Stromal cell of bone marrow (primary cell): ENCODE results near the gene TMEM132A.
"Not testable (repeated sequence)": the region's sequence is repeated elsewhere in the genome, so short reads cannot be mapped to it uniquely, and the experiment has no call there.

Source experiments
- DNase-seq: peaks from one replicate; pipeline ENCODE4 v3.0.0-alpha.2; 2012; ENCODE audit warnings: low read depth

TMEM132A gene

DNA sequence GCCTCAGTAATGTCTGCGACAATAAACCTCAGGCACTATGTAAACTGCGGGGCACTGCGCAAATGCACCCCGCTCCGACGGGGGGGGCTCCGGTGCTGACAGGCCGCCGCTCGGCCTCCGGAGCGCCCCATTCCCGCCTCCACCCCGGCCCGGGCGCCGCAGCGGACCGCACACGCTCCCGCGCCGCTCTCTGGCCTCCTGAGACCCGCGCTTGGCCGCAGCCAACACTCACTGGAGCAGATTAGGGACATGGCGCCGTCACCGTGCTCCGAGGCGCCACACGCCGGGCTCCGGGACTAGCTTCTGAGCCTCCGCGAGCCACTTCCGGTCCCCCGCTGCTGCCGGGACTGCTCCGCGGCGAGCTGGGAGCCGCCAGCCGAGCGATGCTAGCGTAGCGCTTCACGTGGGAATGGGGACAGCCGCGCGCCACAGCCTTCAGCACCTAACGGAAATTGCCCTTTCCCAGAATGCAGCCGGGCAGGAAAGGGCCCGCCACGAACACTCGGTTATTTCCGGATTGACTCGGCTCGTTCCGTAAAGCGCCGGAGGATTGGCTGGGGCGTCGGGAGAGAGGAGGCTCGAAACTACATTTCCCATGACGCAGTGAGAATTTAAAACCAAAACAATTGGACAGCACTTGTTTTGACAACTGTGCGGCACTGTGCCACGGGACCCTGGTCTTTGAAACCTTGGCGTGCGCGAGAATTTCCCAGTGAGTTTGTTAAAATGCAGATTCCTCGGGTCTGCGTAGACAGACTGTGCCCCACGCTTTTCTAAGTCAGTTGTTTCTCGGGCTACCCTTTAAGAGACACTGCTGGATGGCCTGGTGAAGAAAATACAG lies 17.9 kb upstream of the TMEM132A start, which contains the start of gene PRPF19:
Gene PRPF19, minus strand, starts transcription at position 454 of the 841 bp plus-strand sequence. Its CDS starts 203 bp downstream, at position 251.
- DNase-seq: peak; percentile 93

DNA sequence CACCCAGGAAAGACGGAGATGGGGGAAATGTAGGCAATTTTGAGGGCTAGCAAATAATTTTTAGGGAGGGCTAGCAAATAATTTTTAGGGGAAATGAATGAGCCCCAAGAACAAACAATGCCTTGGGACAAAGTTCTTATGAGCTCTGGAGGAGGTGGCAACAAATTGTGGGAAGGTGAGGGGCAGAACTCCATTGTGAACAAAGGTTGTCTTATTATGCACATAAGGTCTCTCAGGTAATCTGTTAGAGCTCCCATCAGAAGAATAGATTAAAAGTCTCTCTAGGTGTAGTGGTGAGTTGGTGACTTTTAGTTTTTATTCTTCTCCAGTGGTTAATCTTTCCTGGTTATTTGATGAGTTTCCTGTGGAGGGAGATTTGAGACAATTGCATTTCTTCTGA lies 15.5 kb upstream of the TMEM132A start:
- no peak for DNase-seq

DNA sequence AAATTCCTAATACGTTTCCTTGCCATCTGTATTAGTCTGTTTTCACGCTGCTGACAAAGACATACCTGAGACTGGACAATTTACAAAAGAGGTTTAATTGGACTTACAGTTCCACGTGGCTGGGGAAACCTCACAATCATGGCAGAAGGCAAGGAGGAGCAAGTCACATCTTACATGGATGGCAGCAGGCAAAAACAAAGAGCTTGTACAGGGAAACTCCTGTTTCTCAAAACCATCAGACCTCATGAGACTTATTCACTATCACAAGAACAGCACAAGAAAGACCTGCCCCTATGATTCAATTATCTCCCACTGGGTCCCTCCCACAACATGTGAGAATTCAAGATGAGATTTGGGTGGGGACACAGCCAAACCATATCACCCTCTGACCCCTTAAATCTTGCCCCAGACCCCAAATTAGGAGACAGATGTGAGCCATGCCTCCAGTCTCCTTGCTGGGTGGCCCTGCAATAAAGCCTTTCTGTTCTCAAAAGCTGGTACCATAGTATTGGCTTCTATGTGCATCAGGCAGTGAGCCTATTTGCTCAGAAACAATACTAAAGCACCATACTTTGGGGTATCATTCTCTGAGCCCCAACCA lies 14.5 kb upstream of the TMEM132A start:
- not testable (repeated sequence) for DNase-seq

DNA sequence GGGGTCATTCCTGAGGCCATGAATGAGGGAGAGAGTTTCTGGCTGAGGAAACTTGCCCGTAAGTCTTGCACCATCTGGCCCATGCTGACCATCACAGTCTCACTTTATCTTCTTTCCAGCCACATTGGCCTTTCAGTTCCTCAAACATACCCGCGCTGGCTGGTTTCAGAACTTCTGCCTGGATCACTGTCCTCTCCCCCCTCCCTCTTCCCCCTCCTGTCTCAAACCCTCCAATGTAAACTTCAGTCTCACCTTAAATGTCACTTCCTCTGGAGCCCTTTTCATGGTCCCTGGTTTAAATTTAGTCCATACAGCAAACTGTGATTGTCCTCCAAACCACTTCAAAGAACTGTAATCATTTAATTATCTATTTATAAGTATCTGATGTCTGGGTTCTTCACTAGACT lies 14.0 kb upstream of the TMEM132A start:
- no peak for DNase-seq

DNA sequence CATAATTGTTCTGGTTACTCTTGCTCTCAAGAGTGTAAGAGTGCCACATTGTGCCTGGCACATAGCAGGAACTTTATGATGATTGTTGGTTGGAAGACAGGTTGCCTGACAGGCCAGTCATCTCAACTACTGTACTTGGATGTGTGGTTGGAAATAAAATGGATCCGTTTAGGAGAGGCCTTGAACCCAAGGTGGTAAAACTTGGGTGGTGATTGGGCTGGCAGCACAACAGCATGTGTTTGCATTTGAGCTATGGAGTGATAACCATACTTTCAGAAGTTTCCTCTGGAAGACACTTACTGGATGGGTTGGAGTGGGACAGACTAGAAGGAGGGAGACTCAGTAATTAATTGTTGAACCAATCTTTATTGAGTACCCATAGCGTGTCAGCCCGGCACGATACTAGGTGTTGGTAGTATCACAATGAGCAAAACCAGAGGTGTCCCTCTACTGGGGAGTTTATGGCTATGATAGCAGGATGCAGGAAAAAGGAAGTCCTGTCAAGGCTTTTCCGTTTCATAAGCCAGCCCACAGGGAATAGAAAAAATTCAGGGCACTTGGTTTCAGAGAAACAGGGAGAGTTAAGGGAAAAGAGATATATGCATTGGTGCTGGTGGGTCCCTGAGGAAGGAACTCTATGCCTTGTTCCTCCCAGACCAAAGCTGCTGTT lies 13.4 kb upstream of the TMEM132A start:
- DNase-seq: no peak

DNA sequence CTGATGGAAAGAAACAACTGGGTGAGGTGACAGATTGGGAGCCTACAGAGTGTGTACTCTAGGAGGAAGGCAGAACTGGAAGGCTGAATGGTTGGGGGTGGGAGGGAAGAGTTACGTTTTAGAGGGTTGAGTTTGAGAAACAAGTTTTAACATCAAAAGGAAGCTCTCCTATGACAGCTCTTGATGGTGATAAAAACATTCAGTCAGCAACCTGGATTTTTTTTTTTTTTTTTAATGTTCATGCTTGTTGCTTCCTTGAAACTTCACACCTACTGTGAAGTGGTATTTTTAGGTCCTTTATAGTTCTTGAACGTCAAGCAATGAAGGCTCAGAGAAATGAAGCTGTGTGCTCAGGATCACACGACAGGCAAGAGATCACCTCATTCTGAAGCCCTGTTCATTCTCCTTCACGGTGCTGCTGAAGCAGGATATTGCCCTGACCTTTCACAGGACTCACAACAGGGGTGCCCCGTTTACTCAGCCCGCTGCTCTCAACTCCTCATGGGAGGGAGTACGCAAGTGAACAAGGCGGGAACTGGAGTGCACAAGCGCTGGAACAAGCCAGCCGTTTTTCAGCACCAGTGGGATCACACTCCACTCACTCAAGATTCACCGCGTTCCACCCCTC lies 11.9 kb upstream of the TMEM132A start:
- DNase-seq: no peak

DNA sequence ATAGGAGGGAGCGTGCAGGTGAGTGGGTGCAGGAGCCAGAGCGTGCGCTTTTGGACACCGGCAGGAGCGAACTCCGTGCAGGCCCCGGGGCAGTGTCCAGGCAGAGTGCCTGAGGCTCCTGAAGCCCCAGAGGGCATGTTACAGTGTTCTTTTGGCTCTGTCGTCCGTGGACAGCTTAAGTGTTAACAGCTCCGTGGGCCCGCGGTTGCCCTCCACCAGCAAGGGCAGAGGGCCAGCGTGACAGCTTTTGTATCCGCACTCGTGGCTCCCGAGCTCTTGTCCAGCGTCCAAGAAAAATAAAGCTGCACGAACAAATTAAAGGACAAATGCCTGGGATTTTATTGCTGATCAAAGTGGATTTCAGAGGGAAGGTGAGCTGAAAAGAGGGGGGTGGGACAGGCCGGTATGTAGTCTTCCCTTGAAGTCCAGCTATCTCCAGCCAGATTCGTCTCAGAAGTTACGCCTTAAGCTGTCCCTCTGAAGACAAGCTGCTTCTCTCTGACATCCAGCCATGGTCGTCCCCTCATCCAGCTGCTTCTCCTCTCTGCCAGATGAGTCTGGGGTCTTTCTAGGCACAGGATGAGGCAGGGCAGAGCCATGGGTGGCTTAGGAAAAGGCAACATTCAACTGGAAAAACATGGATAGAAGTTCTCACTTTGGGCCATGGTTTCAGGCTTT lies 11.3 kb upstream of the TMEM132A start:
- DNase-seq: no peak

DNA sequence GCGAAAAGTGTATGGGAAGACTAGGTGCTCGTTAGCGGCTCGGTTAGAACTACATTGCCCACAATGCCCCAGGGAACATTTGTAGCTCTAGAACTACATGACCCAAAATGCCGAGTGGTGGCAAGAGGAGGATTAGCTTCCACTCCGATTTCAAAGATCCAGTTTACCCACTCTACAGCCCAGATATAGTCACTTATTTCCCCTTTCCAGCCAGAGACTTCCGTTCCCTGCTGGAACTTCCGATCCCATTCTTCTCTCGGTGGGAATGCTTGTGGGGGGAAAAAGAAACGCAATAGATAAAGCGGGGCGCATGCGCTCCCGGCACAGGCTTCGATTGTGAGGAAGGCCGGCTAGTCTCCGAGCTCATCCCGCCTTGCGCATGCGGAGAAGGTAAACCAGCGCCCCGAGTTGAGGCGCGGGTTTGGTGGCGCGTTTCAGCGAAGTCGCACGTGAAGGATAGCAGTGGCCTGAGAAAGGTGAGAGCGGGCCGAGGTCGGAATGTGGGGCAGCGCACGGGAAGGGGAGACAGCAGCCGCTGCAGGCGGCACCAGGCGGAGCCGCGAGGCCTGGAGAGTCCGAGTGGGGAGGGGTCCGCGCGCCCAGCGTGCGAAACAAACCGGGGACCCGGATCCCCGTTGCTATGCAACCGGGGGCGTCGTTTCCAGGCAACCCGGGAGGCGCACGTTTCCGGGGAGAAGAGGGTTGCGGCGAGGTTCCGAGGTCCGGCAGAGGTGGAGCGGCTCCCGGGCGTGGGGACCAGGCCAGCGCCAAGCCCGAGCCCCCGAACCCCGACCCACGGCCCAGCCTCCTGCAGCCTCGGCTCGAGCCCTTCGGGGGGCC lies 10.2 kb upstream of the TMEM132A start, which contains the start of gene TMEM109:
Gene TMEM109, plus strand, starts transcription at position 366 of the 840 bp plus-strand sequence. CDS start 5,536 bp downstream, outside the sequence.
- DNase-seq: peak; percentile 85

DNA sequence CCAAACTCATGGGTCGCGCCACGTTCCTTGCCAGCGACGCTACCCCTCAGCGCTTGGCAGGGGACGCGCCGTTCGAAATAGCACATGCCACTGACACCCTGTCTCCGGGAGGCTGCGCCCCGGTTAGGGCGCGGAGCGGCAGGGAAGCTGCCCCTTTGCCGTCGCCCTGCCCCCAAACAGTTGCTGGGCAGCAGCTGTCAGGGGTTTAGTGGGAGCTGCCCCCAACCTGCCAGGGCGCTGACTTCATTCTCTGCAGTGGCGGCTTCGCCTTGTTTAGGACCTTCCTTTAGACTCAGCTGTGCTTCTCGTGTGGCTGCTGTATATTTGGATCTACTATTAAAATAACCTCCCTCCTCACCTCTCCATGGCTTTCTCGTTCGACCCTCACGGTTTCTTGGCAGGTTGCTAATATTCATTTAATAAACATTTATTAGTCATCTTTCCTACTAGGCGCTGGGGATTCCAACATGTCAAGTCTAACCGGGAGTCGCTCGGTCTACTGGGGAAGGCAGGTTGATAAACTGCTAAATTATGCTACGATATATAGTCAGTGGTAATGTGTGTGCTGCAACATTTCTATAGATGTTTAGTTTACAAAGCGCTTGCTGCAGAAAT lies 9.5 kb upstream of the TMEM132A start:
- DNase-seq: peak; percentile 6

DNA sequence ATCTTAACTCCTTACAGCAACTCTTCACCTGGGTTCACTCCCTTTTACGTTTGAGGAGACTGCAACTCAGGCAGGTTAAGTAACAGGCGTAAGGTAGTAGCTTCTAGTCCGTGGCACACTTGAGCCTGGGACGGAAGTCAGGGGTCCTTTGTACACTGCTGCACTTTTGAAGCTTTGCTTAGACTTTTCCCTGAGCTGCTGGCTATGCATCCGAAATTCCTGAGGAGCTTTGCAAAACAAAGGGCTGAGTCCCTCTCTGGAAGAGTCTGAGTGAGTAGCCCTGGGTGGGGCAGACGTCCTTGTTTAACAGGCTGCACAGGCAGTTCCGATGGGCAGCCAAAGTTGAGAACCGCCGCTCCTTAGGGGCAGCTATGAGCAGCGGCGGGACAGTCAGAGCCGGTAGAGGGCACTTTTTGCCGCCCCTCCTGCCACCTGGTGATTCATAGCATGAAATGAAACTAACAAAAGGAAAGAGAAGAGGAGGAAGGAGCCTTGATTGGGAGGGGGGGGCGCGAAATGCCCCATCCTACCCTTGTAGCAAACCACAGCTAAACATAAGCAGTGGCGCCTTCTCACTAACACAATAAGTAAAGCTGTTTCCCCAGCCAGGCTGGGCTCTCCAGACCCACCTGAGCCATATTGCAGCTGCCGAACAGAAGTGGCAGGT lies 8.9 kb upstream of the TMEM132A start:
- DNase-seq: peak; percentile 59

DNA sequence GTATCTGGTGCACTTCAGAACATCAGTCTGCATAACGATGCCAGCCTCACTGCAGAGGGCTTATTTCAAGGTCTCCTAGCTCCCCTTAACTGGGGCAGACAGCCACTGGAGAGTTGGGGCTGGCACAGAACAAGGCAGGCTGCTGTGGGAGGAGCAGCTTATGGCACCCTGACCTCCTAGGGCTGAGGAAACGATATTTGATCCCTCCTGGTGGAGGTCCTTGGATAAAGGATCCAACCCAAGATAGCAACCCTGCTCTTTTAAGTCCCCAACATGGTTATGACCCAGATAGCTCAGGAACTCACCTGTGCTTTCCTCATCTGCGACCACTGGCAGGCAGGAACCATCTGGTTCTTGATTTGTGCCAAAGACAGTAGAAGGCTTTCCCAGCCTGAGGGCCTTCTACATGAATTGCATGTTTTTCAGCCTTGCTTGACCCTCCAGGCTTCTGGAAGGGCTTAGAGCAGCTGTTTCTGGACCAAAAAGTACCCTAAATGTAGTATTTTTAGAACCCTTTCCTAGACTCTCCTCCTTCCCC lies 7.5 kb upstream of the TMEM132A start:
- no peak for DNase-seq

DNA sequence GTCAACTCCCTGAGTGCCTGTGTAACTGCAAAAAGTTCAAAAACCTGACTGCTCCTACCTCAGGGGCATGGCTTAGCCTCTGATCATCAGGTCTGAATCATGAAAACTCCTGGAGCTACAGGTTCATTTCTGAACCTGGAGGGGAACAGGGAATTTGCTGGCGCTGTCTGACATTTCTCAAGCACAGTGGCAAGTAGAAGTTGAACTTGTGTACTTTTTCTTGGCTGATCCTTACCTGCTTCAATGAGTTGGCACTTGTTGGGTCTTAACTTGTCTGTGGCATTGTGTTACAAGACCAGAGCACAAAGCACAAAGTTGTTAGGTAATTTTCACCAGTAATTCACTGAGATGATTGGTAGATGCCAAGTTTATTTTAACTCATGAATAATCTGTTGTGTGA lies 7.0 kb upstream of the TMEM132A start:
- DNase-seq: no peak

DNA sequence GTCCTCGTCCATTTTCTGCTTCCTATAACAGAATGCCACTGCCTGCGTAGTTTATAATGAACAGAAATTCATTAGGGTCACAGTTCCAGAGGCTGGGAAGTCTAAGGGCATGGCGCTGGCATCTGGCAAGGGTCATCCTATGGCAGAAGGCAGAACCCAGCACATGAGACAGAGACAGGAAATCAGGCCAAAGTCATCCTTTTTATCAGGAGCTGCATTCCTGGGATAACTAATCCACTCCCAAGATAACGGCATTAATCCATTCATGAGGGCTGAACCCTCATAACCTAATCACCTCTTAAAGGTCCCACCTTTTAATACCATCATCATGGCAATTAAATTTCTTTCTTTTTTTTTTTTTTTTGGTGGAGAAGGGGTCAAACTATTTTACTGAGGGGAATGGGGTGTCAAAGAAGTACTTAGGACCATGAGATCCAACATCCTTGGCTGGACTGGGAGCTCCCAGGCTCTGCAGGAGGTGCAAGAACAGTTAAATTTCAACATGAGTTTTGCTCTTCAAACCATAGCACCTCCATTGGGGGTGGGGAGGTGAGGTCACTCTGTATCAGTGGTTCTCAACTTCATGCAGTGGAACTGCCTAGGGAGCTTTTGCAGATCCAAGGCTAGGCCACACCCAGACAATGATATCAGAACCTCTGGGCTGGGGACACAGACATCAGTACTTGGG lies 5.9 kb upstream of the TMEM132A start:
- no peak for DNase-seq

DNA sequence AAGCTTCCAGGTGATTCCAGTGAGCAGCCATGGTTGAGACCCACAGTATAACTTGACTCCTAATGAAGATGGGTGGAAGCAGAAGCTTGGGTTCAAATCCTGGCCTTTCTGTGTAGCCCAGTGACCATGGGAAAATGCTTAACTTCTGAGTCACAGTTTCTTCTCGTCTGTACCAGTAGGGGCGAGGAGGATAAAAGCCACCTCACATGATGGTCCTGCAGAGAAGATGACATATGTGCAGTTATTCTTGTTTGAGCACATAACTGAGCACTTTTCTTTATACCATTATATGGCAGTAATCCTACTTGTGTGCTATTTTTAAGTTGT lies 5.4 kb upstream of the TMEM132A start:
- no peak for DNase-seq

DNA sequence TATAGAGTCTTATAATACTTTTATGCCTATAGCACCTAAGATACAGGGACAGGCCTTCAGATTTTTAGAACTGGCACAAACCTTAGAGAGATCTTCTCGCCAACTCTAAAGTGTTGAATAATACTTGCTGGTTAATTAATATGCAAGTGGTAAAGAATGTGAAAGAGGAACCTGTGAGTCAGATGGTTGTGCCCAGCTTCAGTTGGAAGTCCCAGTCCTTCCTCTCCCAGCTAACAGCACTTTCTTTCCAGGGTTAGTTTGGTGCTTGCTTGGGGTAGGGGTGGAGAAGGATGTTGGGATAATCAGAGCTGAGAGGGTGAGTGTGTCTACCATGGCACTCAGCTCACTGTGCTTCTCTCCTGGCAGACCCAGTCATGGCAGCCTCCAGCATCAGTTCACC lies 4.9 kb upstream of the TMEM132A start:
- no peak for DNase-seq

DNA sequence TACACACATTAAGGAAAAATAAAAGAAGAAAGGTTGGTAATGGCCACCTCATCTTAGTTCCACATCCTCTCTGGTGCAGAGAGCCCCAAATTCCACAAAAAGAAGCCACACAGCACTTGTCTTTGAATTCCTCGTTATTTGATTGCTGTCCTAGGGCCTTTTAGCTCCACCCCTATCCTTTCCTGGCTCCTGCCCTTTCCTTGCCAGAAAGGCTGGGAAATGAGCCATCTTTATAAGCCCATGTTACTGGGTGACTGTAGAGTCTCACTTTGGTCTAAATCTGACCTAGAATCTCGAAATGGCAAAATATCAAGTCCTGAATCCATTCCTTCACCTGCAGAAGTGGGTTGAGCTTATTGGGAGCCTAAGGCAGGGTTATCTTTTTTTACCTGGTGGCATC lies 4.3 kb upstream of the TMEM132A start:
- DNase-seq: no peak

DNA sequence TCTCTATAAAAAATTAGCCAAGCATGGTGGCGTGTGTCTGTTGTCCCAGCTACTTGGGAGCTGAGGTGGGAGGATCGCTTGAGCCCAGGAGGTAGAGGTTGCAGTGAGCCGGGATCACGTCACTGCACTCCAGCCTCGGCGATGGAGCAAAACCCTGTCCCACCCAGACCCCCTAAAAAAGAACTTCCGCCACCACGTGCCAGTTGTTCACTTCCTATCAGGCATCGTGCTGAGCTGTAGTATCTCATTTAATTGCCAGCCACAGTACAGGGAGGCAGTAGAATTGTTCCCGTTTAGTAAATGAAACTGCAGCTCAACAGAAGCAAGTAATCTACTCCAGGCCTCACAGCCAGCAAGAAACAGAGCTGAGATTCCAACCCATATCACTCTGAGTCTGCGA lies 3.0 kb upstream of the TMEM132A start:
- DNase-seq: no peak

DNA sequence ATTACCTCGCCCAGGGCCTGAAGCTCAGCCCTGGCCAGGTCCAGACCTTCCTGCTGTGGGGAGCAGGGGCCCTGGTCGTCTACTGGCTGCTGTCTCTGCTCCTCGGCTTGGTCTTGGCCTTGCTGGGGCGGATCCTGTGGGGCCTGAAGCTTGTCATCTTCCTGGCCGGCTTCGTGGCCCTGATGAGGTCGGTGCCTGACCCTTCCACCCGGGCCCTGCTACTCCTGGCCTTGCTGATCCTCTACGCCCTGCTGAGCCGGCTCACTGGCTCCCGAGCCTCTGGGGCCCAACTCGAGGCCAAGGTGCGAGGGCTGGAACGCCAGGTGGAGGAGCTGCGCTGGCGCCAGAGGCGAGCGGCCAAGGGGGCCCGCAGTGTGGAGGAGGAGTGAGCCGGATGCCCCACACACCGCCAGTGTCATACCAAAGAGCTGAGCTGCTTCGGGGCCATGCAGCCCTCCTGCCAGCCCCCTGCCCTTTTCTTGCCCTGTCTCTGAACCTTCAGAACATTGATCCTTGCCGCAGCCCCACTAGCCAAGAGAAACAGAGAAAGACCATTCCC lies 2.4 kb upstream of the TMEM132A start:
- DNase-seq: no peak

DNA sequence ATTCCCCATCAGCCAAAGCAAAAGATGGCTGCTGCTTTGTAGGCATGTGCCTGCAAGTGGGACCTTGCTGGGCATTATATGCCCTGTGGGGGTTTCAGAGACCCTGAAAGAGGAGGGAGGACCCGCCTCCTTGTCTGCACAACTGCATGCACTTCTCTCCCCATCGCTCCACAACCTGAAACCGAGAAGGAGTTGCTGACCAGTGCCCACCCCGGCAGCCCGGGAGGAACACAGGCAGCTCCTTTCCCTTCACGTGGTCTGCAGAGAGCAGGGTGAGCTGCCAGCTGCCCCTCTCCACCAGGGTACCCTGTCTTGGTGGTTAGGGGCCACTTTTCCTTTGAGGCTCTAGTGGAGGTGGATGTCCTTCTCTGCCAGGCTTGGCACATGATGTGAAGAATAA lies 1.4 kb upstream of the TMEM132A start:
- DNase-seq: no peak
